Naive B cell (primary cell): ENCODE data around the gene AJUBA. TPM values are rescaled to one million over a fixed set of nuclear protein-coding genes. Genes with fewer than 3 reads are reported as not detected.

Source experiments
- ATAC-seq, 2 donors: fragments of 150-1000 bp; cut with Tn5 transposase; 2 replicates each; pipeline ENCODE4 v1.10.0; 2021; ENCODE audit warnings: low read depth in 2 of 2, mild to moderate bottlenecking in 2 of 2, moderate library complexity in 2 of 2
- DNase-seq: peaks from one replicate; pipeline ENCODE4 v3.0.0; 2022
- H3K27ac Mint-ChIP-seq, 6 donors: one replicate each; pipeline ENCODE4 v1.8.0; 2020 to 2022; ENCODE audit warnings: mild to moderate bottlenecking in 6 of 6, mixed read lengths in 6 of 6, moderate library complexity in 5 of 6, inconsistent platforms in 2 of 6
- H3K27me3 Mint-ChIP-seq, 3 donors: one replicate each; pipeline ENCODE4 v1.8.0; 2021 to 2022; ENCODE audit warnings: mixed read lengths in 3 of 3, mild to moderate bottlenecking in 1 of 3
- H3K36me3 Mint-ChIP-seq, 2 donors: one replicate each; pipeline ENCODE4 v1.8.0; 2020 to 2022; ENCODE audit warnings: mixed read lengths in 2 of 2, inconsistent platforms in 1 of 2, mild to moderate bottlenecking in 1 of 2
- H3K4me1 Mint-ChIP-seq, 3 donors: one replicate each; pipeline ENCODE4 v1.8.0; 2020 to 2022; ENCODE audit warnings: mixed read lengths in 3 of 3, inconsistent platforms in 1 of 3, mild to moderate bottlenecking in 1 of 3, moderate library complexity in 1 of 3
- H3K4me3 Mint-ChIP-seq, 8 donors: one replicate each; pipeline ENCODE4 v1.8.0; 2020 to 2022; ENCODE audit warnings: mild to moderate bottlenecking in 8 of 8, mixed read lengths in 8 of 8, moderate library complexity in 8 of 8, inconsistent platforms in 2 of 8
- H3K9me3 Mint-ChIP-seq, 7 donors: one replicate each; pipeline ENCODE4 v1.8.0; 2020 to 2022; ENCODE audit warnings: mixed read lengths in 7 of 7, mild to moderate bottlenecking in 5 of 7, inconsistent platforms in 2 of 7, moderate library complexity in 1 of 7
- polyA plus RNA-seq, 6 donors: library from polyadenylated mRNA; unstranded; fragments of 300-500 nt; fragmentation: Illumina TruSeq; gene quantifications; one replicate each; pipeline ENCODE4 v1.2.3, GENCODE V29; 2021; ENCODE audit warnings: low read depth in 6 of 6

Gene AJUBA
- polyA plus RNA-seq, 6 donors from 2014 or later = 0.22 to 0.33 TPM; not detected in 4

GRCh38 chr14:22981876-22982476, 375 bp downstream of the AJUBA start:
- H3K36me3 Mint-ChIP-seq = no peaks in the 10 kb centered on the region
- no peak for DNase-seq
- no peak overlapping the region for H3K27ac Mint-ChIP-seq
- H3K9me3 Mint-ChIP-seq = no peaks in the 10 kb centered on the region
- H3K4me1 Mint-ChIP-seq = peaks cover 0 to 11% (median 4%) of the 10 kb centered on the region in 3 donors
- ATAC-seq = no peak
- peak overlapping the region in 3 of 8 donors; percentile 46 to 86 (median 72) for H3K4me3 Mint-ChIP-seq
- H3K27me3 Mint-ChIP-seq = peaks cover 12 to 19% (median 14%) of the 10 kb centered on the region in 3 donors

DNA sequence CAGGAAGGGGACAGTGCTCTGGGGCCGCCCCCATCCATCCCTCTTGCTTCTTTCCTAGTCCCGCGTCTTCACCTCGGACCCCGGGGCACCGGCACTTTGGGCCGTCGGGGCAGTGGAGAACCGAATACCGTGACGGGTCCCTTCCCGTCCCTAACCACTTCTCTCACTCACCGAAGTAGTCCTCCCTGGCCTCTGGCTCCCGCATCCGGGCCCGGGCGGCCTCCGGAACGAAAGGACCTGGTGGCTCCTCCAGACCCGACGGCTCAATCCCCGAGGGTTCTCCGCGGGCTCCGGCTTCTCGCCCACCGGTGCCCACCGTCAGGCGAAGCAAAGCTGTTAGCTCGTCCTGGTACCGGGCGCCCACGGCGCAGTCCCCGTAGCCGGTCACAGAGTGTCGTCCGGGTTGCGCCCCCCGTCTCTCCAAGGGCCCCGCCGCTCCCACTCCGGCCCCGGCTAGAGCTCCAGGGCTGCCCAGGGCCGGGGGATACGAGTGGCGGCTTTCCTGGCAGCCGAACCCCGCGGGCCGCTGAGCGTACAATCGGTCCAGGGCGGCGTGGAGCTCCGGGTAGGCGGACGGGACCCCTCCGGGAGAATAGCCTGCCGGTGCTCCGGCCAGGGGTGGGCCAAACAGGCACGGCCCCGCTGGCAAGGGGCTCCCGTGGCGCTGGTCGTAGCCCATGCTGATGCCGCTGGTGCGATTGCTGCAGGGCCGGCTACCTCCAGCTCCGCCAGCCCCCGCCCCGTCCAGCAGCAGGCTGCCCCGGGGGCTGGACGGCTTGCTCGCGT, 1.1 kb downstream of the AJUBA start:
- no peak overlapping the region for H3K27ac Mint-ChIP-seq

DNA sequence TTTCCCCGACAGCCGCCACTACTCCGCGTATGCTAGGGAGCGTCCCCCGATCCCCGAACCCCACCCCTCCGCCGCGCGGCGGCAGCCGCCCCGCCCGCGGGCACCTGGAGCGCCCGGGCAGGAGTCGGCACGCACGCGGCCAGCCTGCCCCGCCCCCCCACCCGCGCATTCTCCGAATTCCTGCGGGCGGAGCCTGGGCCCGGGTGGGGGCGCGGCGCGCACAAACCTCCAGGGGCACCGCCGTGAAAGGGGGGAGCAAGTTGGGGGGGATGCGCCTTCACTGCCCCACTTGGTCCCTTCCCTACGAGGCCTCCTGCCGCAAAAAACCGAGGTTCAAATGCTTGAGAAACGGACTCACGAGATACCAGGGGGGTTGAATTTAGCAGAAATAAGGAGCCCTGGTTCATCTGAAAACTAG, 1.7 kb downstream of the AJUBA start:
- DNase-seq (no peak), ATAC-seq (peak; percentile 8 to 22)
- no peaks in the 10 kb centered on the region for H3K36me3 Mint-ChIP-seq
- H3K9me3 Mint-ChIP-seq = no peaks in the 10 kb centered on the region
- H3K4me1 Mint-ChIP-seq = peaks cover 0 to 11% (median 8%) of the 10 kb centered on the region in 3 donors
- no peak overlapping the region for H3K27ac Mint-ChIP-seq
- H3K27me3 Mint-ChIP-seq = peaks cover 14 to 24% (median 17%) of the 10 kb centered on the region in 3 donors
- peak overlapping the region in 6 of 8 donors; percentile 65 to 86 (median 78) for H3K4me3 Mint-ChIP-seq

More for the DNA sequence above, 1.1 kb downstream of the AJUBA start:
- no peaks in the 10 kb centered on the region for H3K9me3 Mint-ChIP-seq
- H3K4me3 Mint-ChIP-seq = peak overlapping the region in 6 of 8 donors; percentile 44 to 84 (median 76)
- H3K27me3 Mint-ChIP-seq = peaks cover 14 to 24% (median 17%) of the 10 kb centered on the region in 3 donors
- peaks cover 0 to 11% (median 8%) of the 10 kb centered on the region in 3 donors for H3K4me1 Mint-ChIP-seq
- no peaks in the 10 kb centered on the region for H3K36me3 Mint-ChIP-seq
- ATAC-seq (peak; percentile 2 to 8), DNase-seq (peak; percentile 15)

DNA sequence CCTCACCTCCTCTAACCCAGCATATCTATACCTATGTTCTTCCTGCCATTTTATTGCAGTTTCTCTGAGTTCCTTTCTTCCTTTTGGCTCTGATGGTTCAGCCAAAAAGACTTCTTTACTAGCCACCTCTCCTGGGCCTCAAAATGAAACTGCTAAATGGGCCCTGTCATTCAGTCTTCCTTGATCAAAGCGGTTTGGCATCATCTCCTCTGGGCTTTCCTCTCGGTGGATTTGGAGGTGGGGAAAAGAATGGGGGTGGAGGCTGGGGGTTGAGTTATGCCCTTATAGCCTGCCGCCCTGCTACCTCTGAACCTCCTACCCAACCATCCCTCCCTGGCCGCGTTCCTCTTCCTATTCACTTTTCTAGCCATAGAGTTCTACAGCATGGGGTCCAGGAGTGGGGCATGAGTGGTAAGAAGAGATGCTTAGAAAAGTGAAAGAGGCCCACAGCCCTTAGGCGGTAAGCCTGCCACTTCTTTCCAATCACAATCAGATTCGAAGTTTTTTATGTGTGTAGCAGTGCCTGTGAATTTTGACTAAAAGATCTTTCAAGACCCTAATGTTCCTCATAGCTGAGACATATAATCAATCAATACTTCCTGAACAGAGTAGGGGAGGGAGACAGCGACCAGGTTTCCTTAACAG, 2.5 kb downstream of the AJUBA start:
- no peak overlapping the region for H3K27ac Mint-ChIP-seq
- no peaks in the 10 kb centered on the region for H3K9me3 Mint-ChIP-seq
- peaks cover 14 to 27% (median 17%) of the 10 kb centered on the region in 3 donors for H3K27me3 Mint-ChIP-seq
- ATAC-seq (no peak), DNase-seq (no peak)
- H3K4me3 Mint-ChIP-seq = peak overlapping the region in 6 of 8 donors; percentile 42 to 86 (median 73)
- H3K4me1 Mint-ChIP-seq = peaks cover 0 to 11% (median 8%) of the 10 kb centered on the region in 3 donors
- H3K36me3 Mint-ChIP-seq = no peaks in the 10 kb centered on the region

- Mint-ChIP-seq H3K4me3 (peak overlapping the region in 4 of 8 donors; percentile 9 to 65 (median 15)), H3K27me3 (peaks cover 14 to 29% (median 23%) of the 10 kb centered on the region in 3 donors), H3K36me3 (no peaks in the 10 kb centered on the region), H3K9me3 (no peaks in the 10 kb centered on the region), H3K4me1 (peaks cover 0 to 11% (median 8%) of the 10 kb centered on the region in 3 donors), H3K27ac (no peak overlapping the region)
- ATAC-seq (no peak), DNase-seq (no peak)
These were observed 3.2 kb downstream of the AJUBA start for GRCh38 chr14:22978981-22979671.

GRCh38 chr14:22978487-22978837, 3.9 kb downstream of the AJUBA start:
- H3K27ac Mint-ChIP-seq = no peak overlapping the region

GRCh38 chr14:22977684-22978486, 4.5 kb downstream of the AJUBA start:
- Mint-ChIP-seq H3K4me1 (peaks cover 0 to 13% (median 8%) of the 10 kb centered on the region in 3 donors), H3K27ac (no peak overlapping the region)

More at GRCh38 chr14:22978487-22978837, 3.9 kb downstream of the AJUBA start:
- Mint-ChIP-seq H3K9me3 (no peaks in the 10 kb centered on the region), H3K4me1 (peaks cover 0 to 11% (median 8%) of the 10 kb centered on the region in 3 donors), H3K27me3 (peaks cover 20 to 29% (median 28%) of the 10 kb centered on the region in 3 donors), H3K4me3 (peak overlapping the region in 2 of 8 donors; percentile 17 to 31), H3K36me3 (no peaks in the 10 kb centered on the region)
- no peak for DNase-seq
- ATAC-seq = no peak

GRCh38 chr14:22977434-22977683, 5.0 kb downstream of the AJUBA start:
- DNase-seq (no peak), ATAC-seq (no peak)
- H3K4me3 Mint-ChIP-seq = no peak overlapping the region
- peaks cover 0 to 13% (median 8%) of the 10 kb centered on the region in 3 donors for H3K4me1 Mint-ChIP-seq
- no peaks in the 10 kb centered on the region for H3K36me3 Mint-ChIP-seq
- no peak overlapping the region for H3K27ac Mint-ChIP-seq
- H3K27me3 Mint-ChIP-seq = peaks cover 20 to 29% (median 28%) of the 10 kb centered on the region in 3 donors
- no peaks in the 10 kb centered on the region for H3K9me3 Mint-ChIP-seq

More at GRCh38 chr14:22977684-22978486, 4.5 kb downstream of the AJUBA start:
- Mint-ChIP-seq H3K4me3 (peak overlapping the region in 2 of 8 donors; percentile 17 to 31), H3K9me3 (no peaks in the 10 kb centered on the region), H3K36me3 (no peaks in the 10 kb centered on the region), H3K27me3 (peaks cover 20 to 29% (median 28%) of the 10 kb centered on the region in 3 donors)
- ATAC-seq (no peak), DNase-seq (no peak)

DNA sequence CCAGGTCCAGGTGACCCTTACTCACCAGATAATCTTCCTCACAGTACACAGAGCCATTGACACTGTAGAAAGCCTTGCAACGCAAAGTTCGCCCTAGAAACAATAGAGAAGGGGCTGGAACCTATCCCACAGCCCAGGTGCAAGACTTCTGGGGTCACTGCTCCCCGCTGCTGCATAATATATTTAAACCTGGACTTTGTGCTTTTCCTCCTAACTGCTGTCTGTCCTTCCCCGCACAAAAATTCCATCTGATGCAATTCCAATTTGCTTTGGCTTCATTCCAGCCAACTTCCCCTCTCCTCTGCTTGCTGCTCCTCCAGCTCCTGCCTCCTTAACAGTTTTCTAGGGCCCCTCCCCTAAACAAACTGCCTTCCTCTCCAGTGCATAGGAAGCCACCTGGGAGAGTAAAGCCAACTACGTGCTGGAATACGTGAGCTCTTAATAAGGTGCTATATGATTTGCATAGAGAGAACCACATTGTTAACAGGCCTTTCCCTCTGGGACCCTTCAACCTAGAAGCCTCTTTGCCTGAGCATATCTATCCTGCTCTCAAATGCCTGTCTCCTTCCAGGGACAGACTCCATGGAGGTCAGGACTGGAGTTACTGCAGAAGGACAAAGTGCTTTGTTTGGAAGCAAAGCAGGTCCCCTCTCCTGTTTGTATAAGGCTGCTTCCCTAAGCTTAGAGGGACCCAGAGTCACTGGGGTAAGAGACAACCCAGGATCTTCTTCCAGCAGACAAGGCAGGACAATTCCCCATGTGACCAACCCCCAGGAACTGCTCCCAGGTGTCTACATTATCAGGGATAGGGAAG, 5.5 kb downstream of the AJUBA start:
- Mint-ChIP-seq H3K27ac (no peak overlapping the region), H3K36me3 (no peaks in the 10 kb centered on the region), H3K9me3 (no peaks in the 10 kb centered on the region), H3K4me1 (peaks cover 0 to 11% (median 8%) of the 10 kb centered on the region in 3 donors), H3K4me3 (no peak overlapping the region), H3K27me3 (peaks cover 20 to 29% (median 28%) of the 10 kb centered on the region in 3 donors)
- no peak for DNase-seq
- ATAC-seq = no peak

DNA sequence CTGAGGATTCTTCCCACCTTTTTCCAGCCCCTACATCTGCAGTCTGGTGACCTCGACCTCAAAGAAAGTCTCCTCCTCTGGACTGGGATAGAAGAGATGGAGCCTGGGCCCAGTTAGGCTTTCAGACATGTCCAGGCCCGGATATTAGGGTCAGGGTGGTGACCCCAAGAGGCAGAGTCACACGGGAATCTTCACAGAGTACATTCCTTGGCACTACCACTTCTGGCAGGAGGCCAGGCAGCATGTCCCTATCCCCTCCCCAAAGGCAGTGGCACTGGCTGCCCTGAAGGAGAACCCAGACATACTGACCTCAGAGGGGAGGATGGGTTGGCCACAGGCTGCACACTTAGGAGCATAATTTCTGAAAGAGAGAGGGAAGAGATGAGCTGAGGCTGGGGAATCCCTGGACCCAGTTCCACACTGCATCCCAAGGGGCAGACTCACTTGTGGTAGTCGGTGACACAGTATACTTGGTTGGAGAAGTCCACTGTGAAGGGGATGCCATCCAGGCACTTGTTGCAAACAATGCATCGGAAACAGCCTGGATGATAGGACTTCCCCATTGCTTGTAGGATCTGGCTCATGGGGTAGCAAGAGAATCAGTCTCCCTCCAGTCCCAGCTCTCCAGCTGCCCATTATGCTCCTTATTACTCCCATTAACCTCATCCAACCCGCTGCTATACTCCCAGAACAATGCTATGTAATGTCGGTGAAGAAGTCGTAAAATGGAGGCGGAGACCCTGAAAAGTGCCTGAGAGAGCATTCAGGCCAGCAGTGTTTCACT, 7.6 kb downstream of the AJUBA start:
- Mint-ChIP-seq H3K4me1 (peaks cover 0 to 3% (median 3%) of the 10 kb centered on the region in 3 donors), H3K9me3 (no peaks in the 10 kb centered on the region), H3K27ac (no peak overlapping the region), H3K4me3 (no peak overlapping the region), H3K36me3 (no peaks in the 10 kb centered on the region), H3K27me3 (peaks cover 13 to 25% (median 22%) of the 10 kb centered on the region in 3 donors)
- DNase-seq (no peak), ATAC-seq (no peak)

GRCh38 chr14:22973217-22974032, 8.9 kb downstream of the AJUBA start:
- no peaks in the 10 kb centered on the region for H3K36me3 Mint-ChIP-seq
- no peak overlapping the region for H3K4me3 Mint-ChIP-seq
- H3K4me1 Mint-ChIP-seq = peaks cover 0 to 3% (median 2%) of the 10 kb centered on the region in 3 donors
- DNase-seq (peak; percentile 33), ATAC-seq (peak; percentile 34 to 60)
- no peaks in the 10 kb centered on the region for H3K9me3 Mint-ChIP-seq
- H3K27me3 Mint-ChIP-seq = peaks cover 7 to 24% (median 16%) of the 10 kb centered on the region in 3 donors
- H3K27ac Mint-ChIP-seq = peak overlapping the region in 2 of 6 donors; percentile 24 to 29
